SK-N-MC (cell line): Measurements from ENCODE around the gene TMEM245.

Experiments
- DNase-seq: peaks from one replicate; pipeline ENCODE4 v3.0.0-alpha.2; 2011; ENCODE audit warnings: low read depth, low spot score
- H3K27ac ChIP-seq: fragments of 200-600 bp; sonication (generic); 2 replicates; pipeline ENCODE4 v1.5.1; 2016; ENCODE audit warnings: mixed run types
- H3K36me3 ChIP-seq: fragments of 200-600 bp; sonication (generic); 2 replicates; pipeline ENCODE4 v1.6.1; 2017; ENCODE audit warnings: antibody characterized with exemption, low read length, mixed read lengths; ENCODE audit not compliant: insufficient read depth
- H3K4me3 ChIP-seq: fragments of 200-600 bp; sonication (generic); 2 replicates; pipeline ENCODE4 v1.5.1; 2016
- H3K9ac ChIP-seq: fragments of 200-600 bp; sonication (generic); 2 replicates; pipeline ENCODE4 v1.8.0; 2017; ENCODE audit warnings: mixed run types, mixed read lengths; ENCODE audit not compliant: insufficient read length
- H3K9me3 ChIP-seq: fragments of 200-600 bp; sonication (generic); 2 replicates; pipeline ENCODE4 v1.6.1; 2017; ENCODE audit warnings: low read depth, mild to moderate bottlenecking, antibody characterized with exemption, low read length, moderate library complexity, mixed read lengths
- EZH2 ChIP-seq: fragments of 200-600 bp; sonication (generic); IDR thresholded peaks from one replicate; pipeline ENCODE4 v1.6.1; 2017; ENCODE audit warnings: antibody characterized with exemption
- FOXP2 ChIP-seq: optimal IDR thresholded peaks from 2 replicates; pipeline ENCODE3; 2011; ENCODE audit warnings: mild to moderate bottlenecking, moderate library complexity; ENCODE audit not compliant: insufficient read depth; ENCODE audit errors: extremely low read length, control extremely low read depth
- POLR2AphosphoS5 ChIP-seq: IDR thresholded peaks from 2 replicates; pipeline ENCODE4 v1.6.1; 2012; ENCODE audit warnings: mild to moderate bottlenecking, low read depth, low read length, borderline replicate concordance

The TMEM245 gene

GRCh38 chr9:109088221-109088620 lies 31.5 kb downstream of the TMEM245 start:
- H3K27ac ChIP-seq: no peak overlapping the region
- H3K9ac ChIP-seq: no peak overlapping the region
- peaks cover 74% of the 10 kb centered on the region for H3K36me3 ChIP-seq
- H3K9me3 ChIP-seq: no peaks in the 10 kb centered on the region
- H3K4me3 ChIP-seq: no peak overlapping the region
- no peak for DNase-seq
- TF ChIP-seq FOXP2 (no peak), EZH2 (no peak), POLR2AphosphoS5 (no peak)

- no peak for DNase-seq
- Histone ChIP-seq H3K9ac (no peak overlapping the region), H3K9me3 (no peaks in the 10 kb centered on the region), H3K4me3 (no peak overlapping the region), H3K27ac (no peak overlapping the region), H3K36me3 (peaks cover 70% of the 10 kb centered on the region)
- TF ChIP-seq EZH2 (no peak), FOXP2 (no peak), POLR2AphosphoS5 (no peak)
Observed at GRCh38 chr9:109087795-109088194, 32.0 kb downstream of the TMEM245 start.

GRCh38 chr9:109086221-109086620 lies 33.5 kb downstream of the TMEM245 start:
- H3K9me3 ChIP-seq: no peaks in the 10 kb centered on the region
- no peak overlapping the region for H3K9ac ChIP-seq
- H3K27ac ChIP-seq: no peak overlapping the region
- H3K4me3 ChIP-seq: no peak overlapping the region
- DNase-seq: no peak
- H3K36me3 ChIP-seq: peaks cover 61% of the 10 kb centered on the region
- TF ChIP-seq EZH2: no peak
- TF ChIP-seq POLR2AphosphoS5: no peak
- no peak for TF ChIP-seq FOXP2

- TF ChIP-seq POLR2AphosphoS5 (no peak), EZH2 (no peak), FOXP2 (no peak)
- H3K36me3 ChIP-seq: peaks cover 56% of the 10 kb centered on the region
- no peak overlapping the region for H3K9ac ChIP-seq
- H3K9me3 ChIP-seq: no peaks in the 10 kb centered on the region
- no peak for DNase-seq
- no peak overlapping the region for H3K27ac ChIP-seq
- no peak overlapping the region for H3K4me3 ChIP-seq
Observed at GRCh38 chr9:109085510-109085909, 34.2 kb downstream of the TMEM245 start.

GRCh38 chr9:109083813-109084405 lies 35.8 kb downstream of the TMEM245 start:
- TF ChIP-seq EZH2: no peak
- TF ChIP-seq POLR2AphosphoS5: no peak
- TF ChIP-seq FOXP2: no peak

GRCh38 chr9:109083141-109083540 lies 36.6 kb downstream of the TMEM245 start:
- H3K9me3 ChIP-seq: no peaks in the 10 kb centered on the region
- no peak for DNase-seq
- H3K36me3 ChIP-seq: peaks cover 65% of the 10 kb centered on the region
- H3K4me3 ChIP-seq: no peak overlapping the region
- H3K9ac ChIP-seq: no peak overlapping the region
- TF ChIP-seq EZH2 (no peak), FOXP2 (no peak), POLR2AphosphoS5 (no peak)
- H3K27ac ChIP-seq: no peak overlapping the region

More at GRCh38 chr9:109083813-109084405, 35.8 kb downstream of the TMEM245 start:
- no peaks in the 10 kb centered on the region for H3K9me3 ChIP-seq
- H3K9ac ChIP-seq: no peak overlapping the region
- 0 out of 2 replicates have a peak overlapping the region, but pooled peaks have one; percentile 10 for H3K27ac ChIP-seq
- H3K36me3 ChIP-seq: peaks cover 63% of the 10 kb centered on the region
- DNase-seq: no peak
- H3K4me3 ChIP-seq: no peak overlapping the region

- Histone ChIP-seq H3K9me3 (no peaks in the 10 kb centered on the region), H3K9ac (no peak overlapping the region), H3K4me3 (no peak overlapping the region), H3K36me3 (peaks cover 67% of the 10 kb centered on the region), H3K27ac (no peak overlapping the region)
- no peak for DNase-seq
- no peak for TF ChIP-seq FOXP2
- TF ChIP-seq EZH2: no peak
- no peak for TF ChIP-seq POLR2AphosphoS5
Observed at GRCh38 chr9:109082091-109082620, 37.6 kb downstream of the TMEM245 start.

- TF ChIP-seq POLR2AphosphoS5: no peak
- no peak for TF ChIP-seq EZH2
- no peak for TF ChIP-seq FOXP2
- no peak overlapping the region for H3K9ac ChIP-seq
- no peaks in the 10 kb centered on the region for H3K9me3 ChIP-seq
- no peak overlapping the region for H3K4me3 ChIP-seq
- no peak for DNase-seq
- no peak overlapping the region for H3K27ac ChIP-seq
- H3K36me3 ChIP-seq: peaks cover 76% of the 10 kb centered on the region
Observed at GRCh38 chr9:109074236-109074889, 45.4 kb downstream of the TMEM245 start.
